Vagina (tissue), 2 donors: Measurements from ENCODE around the gene MACROD2. TPM values are rescaled to one million over a fixed set of nuclear protein-coding genes. Genes with fewer than 3 reads are reported as not detected.

Source experiments
- DNase-seq, 2 donors: peaks; one replicate each; pipeline ENCODE4 v3.0.0-alpha.2; 2017; ENCODE audit errors: extremely low spot score in 2 of 2
- H3K27ac ChIP-seq: fragments of 200-600 bp; sonication (generic); one replicate; pipeline ENCODE4 v1.5.1; 2019
- H3K27me3 ChIP-seq: fragments of 200-600 bp; sonication (generic); one replicate; pipeline ENCODE4 v1.5.1; 2019
- H3K36me3 ChIP-seq, 2 donors: fragments of 200-600 bp; sonication (generic); one replicate each; pipeline ENCODE4 v1.5.1; 2017 to 2019
- H3K4me1 ChIP-seq: fragments of 200-600 bp; sonication (generic); one replicate; pipeline ENCODE4 v1.5.1; 2019
- H3K4me3 ChIP-seq, 2 donors: fragments of 200-600 bp; sonication (generic); 1 replicate in 1 of 2; 2 replicates in 1 of 2; pipeline ENCODE4 v1.5.1; 2016 to 2019
- H3K9me3 ChIP-seq: fragments of 200-600 bp; sonication (generic); one replicate; pipeline ENCODE4 v1.5.1; 2019
- POLR2A ChIP-seq, 2 donors: fragments of 450-650 bp; IDR thresholded peaks; one replicate each; pipeline ENCODE4 v1.6.1; 2017; ENCODE audit warnings: antibody characterized with exemption in 2 of 2, mild to moderate bottlenecking in 2 of 2, moderate library complexity in 2 of 2
- POLR2AphosphoS5 ChIP-seq, 2 donors: sonication (generic); formaldehyde crosslinking; IDR thresholded peaks; one replicate each; pipeline ENCODE4 v1.9.0; 2017; ENCODE audit warnings: antibody characterized with exemption in 2 of 2, mild to moderate bottlenecking in 2 of 2, low read depth in 1 of 2; ENCODE audit not compliant: insufficient read depth in 1 of 2
- intact Hi-C: fragments of 100-400 bp; cut with DNase I; formaldehyde crosslinking; loops from one replicate; pipeline ENCODE4 v1.15.1; 2023
- total RNA-seq: library from RNA; depleted of rRNA; stranded (reverse); fragments of >200 nt; gene quantifications from one replicate; pipeline ENCODE4 v1.2.3, GENCODE V29; 2016
- TF ChIP-seq, protein P1 (sequence below), 3 experiments: fragments of 450-650 bp in 2 of 3; fragments of 200-600 bp in 1 of 3; sonication (generic) in 1 of 3; IDR thresholded peaks; one replicate each; pipeline ENCODE4 v1.5.1; 2017 to 2019; ENCODE audit warnings: antibody characterized with exemption in 3 of 3, mild to moderate bottlenecking in 2 of 3, moderate library complexity in 2 of 3

MACROD2 gene
- total RNA-seq, 1 donor from 2014 or later, result 12.5 TPM

DNA sequence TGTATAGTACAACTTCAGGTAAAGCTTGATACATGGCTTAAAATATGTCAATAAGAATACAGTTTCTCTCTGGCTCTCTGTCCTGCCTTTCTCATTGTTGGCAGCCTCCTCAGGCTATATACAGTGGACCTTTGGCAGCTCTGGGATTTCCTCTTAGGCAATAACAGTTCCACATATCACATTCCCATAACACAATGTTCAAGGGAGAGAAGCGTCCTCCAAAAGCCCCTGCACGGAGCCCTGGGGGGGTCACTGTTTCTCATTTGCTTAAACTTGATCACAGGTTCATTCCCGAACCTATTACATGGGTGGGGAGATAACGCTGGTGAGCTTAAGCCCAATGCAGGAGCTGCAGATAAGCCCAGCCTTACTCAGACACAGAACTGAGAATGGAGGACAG is 346.5 kb downstream of the MACROD2 start:
- H3K36me3 ChIP-seq, result no peaks in the 10 kb centered on the region
- intact Hi-C loops, result no loop called here
- H3K4me3 ChIP-seq, result no peak overlapping the region
- H3K4me1 ChIP-seq, result peaks cover 3% of the 10 kb centered on the region
- TF ChIP-seq, protein P1, sequence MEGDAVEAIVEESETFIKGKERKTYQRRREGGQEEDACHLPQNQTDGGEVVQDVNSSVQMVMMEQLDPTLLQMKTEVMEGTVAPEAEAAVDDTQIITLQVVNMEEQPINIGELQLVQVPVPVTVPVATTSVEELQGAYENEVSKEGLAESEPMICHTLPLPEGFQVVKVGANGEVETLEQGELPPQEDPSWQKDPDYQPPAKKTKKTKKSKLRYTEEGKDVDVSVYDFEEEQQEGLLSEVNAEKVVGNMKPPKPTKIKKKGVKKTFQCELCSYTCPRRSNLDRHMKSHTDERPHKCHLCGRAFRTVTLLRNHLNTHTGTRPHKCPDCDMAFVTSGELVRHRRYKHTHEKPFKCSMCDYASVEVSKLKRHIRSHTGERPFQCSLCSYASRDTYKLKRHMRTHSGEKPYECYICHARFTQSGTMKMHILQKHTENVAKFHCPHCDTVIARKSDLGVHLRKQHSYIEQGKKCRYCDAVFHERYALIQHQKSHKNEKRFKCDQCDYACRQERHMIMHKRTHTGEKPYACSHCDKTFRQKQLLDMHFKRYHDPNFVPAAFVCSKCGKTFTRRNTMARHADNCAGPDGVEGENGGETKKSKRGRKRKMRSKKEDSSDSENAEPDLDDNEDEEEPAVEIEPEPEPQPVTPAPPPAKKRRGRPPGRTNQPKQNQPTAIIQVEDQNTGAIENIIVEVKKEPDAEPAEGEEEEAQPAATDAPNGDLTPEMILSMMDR (IDR thresholded peaks at IDR 0.05), result no peak
- TF ChIP-seq POLR2A (IDR thresholded peaks at IDR 0.05) (no peak), POLR2AphosphoS5 (IDR thresholded peaks at IDR 0.05; ENCODE audit: insufficient read depth in 1 of 2, low read depth in 1 of 2) (no peak)
- no peaks in the 10 kb centered on the region for H3K9me3 ChIP-seq
- H3K27me3 ChIP-seq, result no peaks in the 10 kb centered on the region
- H3K27ac ChIP-seq, result no peak overlapping the region
- DNase-seq, result no peak

DNA sequence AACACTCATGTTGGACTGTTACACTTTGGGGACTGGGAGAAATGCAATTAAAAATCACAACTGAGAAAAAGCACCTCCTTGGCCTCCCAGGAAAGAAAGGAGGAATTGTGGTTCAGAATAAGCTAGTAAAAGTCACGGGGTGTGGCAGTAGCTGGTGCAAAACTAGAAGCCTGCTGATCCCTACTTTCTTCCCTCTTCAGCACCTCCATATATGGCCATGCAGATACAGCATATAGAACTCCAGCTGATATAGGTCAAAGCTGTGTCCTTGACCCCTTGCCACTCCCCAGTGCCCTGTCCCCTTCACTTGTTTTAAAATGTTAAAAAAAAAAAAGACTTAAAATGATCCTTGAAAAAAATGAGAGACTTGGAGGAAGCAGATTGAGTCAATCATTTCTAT is 347.6 kb downstream of the MACROD2 start:
- Histone ChIP-seq H3K27ac (no peak overlapping the region), H3K36me3 (no peaks in the 10 kb centered on the region), H3K4me3 (no peak overlapping the region), H3K27me3 (no peaks in the 10 kb centered on the region), H3K9me3 (no peaks in the 10 kb centered on the region), H3K4me1 (no peaks in the 10 kb centered on the region)
- intact Hi-C loops, result no loop called here
- TF ChIP-seq, protein P1 (IDR thresholded peaks at IDR 0.05), result no peak
- TF ChIP-seq POLR2AphosphoS5 (IDR thresholded peaks at IDR 0.05; ENCODE audit: insufficient read depth in 1 of 2, low read depth in 1 of 2), result no peak
- TF ChIP-seq POLR2A (IDR thresholded peaks at IDR 0.05), result no peak
- DNase-seq, result no peak

DNA sequence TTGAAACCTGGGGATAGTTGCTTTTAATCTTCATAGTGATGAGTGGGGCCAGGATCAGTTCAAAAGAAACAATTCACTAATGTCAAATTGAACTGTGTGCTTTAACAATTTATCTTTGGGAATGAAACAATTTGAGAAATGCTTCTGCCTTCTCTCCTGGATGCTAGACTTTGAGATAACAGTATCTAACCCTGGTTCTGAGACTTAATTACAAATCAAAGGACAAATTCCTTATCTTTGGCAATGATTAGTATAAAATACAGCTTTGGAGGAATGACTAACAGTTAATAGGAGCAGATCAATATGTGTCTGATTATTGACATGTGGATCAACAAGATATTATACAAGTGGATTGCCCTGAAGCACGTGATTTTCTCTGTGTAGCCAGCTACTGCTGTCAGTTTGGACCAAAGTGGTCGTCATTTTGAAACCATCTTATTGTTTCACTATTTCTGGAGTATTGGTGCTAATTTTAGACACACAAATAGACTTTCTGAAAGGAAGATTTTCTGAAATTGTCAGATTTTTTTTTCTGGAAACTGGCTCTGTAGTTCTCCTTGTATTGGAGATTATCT is 348.3 kb downstream of the MACROD2 start:
- H3K27me3 ChIP-seq, result no peaks in the 10 kb centered on the region
- intact Hi-C loops, result no loop called here
- no peak overlapping the region for H3K27ac ChIP-seq
- no peak for DNase-seq
- H3K36me3 ChIP-seq, result no peaks in the 10 kb centered on the region
- H3K9me3 ChIP-seq, result no peaks in the 10 kb centered on the region
- TF ChIP-seq, protein P1 (IDR thresholded peaks at IDR 0.05), result no peak
- TF ChIP-seq POLR2AphosphoS5 (IDR thresholded peaks at IDR 0.05; ENCODE audit: insufficient read depth in 1 of 2, low read depth in 1 of 2) (no peak), POLR2A (IDR thresholded peaks at IDR 0.05) (no peak)
- no peak overlapping the region for H3K4me3 ChIP-seq
- H3K4me1 ChIP-seq, result no peaks in the 10 kb centered on the region

DNA sequence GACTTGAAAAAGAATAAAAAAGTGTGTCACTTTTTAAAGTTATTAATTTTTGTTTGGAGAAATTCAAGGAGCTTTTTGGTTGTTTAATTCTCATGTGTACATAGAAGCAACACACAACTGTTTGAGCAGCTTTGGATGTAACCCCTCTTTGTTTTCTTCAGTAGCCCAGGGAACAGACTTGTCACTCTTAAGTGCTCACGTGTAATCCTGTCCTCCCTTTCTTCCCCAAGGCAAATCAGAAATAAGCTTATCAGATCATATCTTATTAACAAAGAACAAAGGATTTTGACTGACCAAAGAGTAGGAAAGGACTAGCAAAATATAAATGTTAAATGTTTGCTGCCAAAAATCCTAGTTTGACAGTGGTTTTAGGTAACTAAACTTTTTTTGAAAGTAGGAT is 349.4 kb downstream of the MACROD2 start:
- Histone ChIP-seq H3K27ac (no peak overlapping the region), H3K27me3 (no peaks in the 10 kb centered on the region), H3K36me3 (no peaks in the 10 kb centered on the region), H3K4me1 (no peaks in the 10 kb centered on the region), H3K9me3 (no peaks in the 10 kb centered on the region), H3K4me3 (no peak overlapping the region)
- no peak for DNase-seq
- TF ChIP-seq POLR2AphosphoS5 (IDR thresholded peaks at IDR 0.05; ENCODE audit: insufficient read depth in 1 of 2, low read depth in 1 of 2), result no peak
- no peak for TF ChIP-seq POLR2A (IDR thresholded peaks at IDR 0.05)
- TF ChIP-seq, protein P1 (IDR thresholded peaks at IDR 0.05), result no peak
- intact Hi-C loops, result no loop called here

DNA sequence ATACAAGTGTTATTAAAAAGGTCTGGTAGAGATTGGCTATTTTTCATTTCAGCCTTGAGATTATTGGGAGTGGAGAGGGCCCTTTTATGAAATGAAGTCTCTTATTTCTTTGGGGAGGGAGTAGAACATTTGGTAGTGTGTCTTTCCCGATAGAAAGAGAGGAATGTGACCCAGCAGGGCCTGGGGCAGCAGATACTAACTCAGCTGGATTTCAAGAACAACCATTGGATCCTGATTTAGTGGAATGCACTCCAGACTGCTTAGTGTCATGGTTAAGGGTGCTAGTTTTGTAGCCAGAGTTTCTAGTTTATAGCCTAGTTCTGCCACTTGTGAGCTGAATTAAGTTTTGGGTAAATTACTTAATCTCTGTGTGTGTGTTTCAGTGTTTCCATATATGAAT is 360.5 kb downstream of the MACROD2 start:
- TF ChIP-seq POLR2A (IDR thresholded peaks at IDR 0.05) (no peak), POLR2AphosphoS5 (IDR thresholded peaks at IDR 0.05; ENCODE audit: insufficient read depth in 1 of 2, low read depth in 1 of 2) (no peak)
- TF ChIP-seq, protein P1 (IDR thresholded peaks at IDR 0.05), result no peak
- H3K9me3 ChIP-seq, result no peaks in the 10 kb centered on the region
- intact Hi-C loops, result no loop called here

More for the DNA sequence above, 360.5 kb downstream of the MACROD2 start:
- Histone ChIP-seq H3K4me3 (no peak overlapping the region), H3K27me3 (no peaks in the 10 kb centered on the region), H3K27ac (no peak overlapping the region), H3K36me3 (no peaks in the 10 kb centered on the region), H3K4me1 (no peaks in the 10 kb centered on the region)
- no peak for DNase-seq
